CD14-positive monocyte (primary cell): ENCODE results near the gene FER1L5. TPM values are rescaled to one million over a fixed set of nuclear protein-coding genes. Genes with fewer than 3 reads are reported as not detected.

Experiments used
- DNase-seq, 3 donors: peaks; one replicate each; pipeline ENCODE4 v3.0.0-alpha.2; 2011 to 2022
- H2AFZ ChIP-seq: 2 replicates; pipeline ENCODE4 v1.6.0; 2012; ENCODE audit warnings: mild to moderate bottlenecking, low read depth, low read length, inconsistent platforms; ENCODE audit not compliant: insufficient read depth, poor library complexity, severe bottlenecking
- H3K27ac ChIP-seq, 2 donors: 1 replicate in 1 of 2; 2 replicates in 1 of 2; pipeline ENCODE4 v1.5.1; 2012 to 2013; ENCODE audit warnings: low read length in 2 of 2, control low read depth in 1 of 2, inconsistent platforms in 1 of 2, low read depth in 1 of 2, mild to moderate bottlenecking in 1 of 2
- H3K27me3 ChIP-seq, 2 donors: one replicate each; pipeline versions ENCODE4 v1.6.0 to v1.6.1; 2011 to 2013; ENCODE audit warnings: low read length in 2 of 2; ENCODE audit not compliant: control insufficient read depth in 2 of 2, insufficient read depth in 2 of 2
- H3K36me3 ChIP-seq, 2 donors: replicated peaks in 1 of 2; 1 replicate in 1 of 2; 2 replicates in 1 of 2; pipeline versions ENCODE4 v1.5.1 to v1.6.1; 2012 to 2013; ENCODE audit warnings: low read length in 2 of 2, control low read depth in 1 of 2, inconsistent platforms in 1 of 2, mild to moderate bottlenecking in 1 of 2; ENCODE audit not compliant: insufficient read depth in 2 of 2, control insufficient read depth in 1 of 2
- H3K4me1 ChIP-seq, 2 donors: 1 replicate in 1 of 2; 2 replicates in 1 of 2; pipeline versions ENCODE4 v1.5.1 to v1.6.1; 2012 to 2013; ENCODE audit warnings: low read length in 2 of 2, control low read depth in 1 of 2, inconsistent platforms in 1 of 2, mild to moderate bottlenecking in 1 of 2, moderate library complexity in 1 of 2; ENCODE audit not compliant: insufficient read depth in 2 of 2, control insufficient read depth in 1 of 2
- H3K4me2 ChIP-seq: replicated peaks from 2 replicates; pipeline ENCODE3; 2012; ENCODE audit warnings: low read length, moderate library complexity, mild to moderate bottlenecking; ENCODE audit not compliant: poor library complexity, severe bottlenecking; ENCODE audit errors: extremely low read depth
- H3K4me3 ChIP-seq, 3 experiments: fragments of 200-600 bp in 1 of 3; sonication (generic) in 1 of 3; replicated peaks in 1 of 3; 1 replicate in 2 of 3; 2 replicates in 1 of 3; pipeline ENCODE4 v1.5.1; 2011 to 2013; ENCODE audit warnings: low read length in 3 of 3, mild to moderate bottlenecking in 3 of 3, control low read depth in 2 of 3, low read depth in 2 of 3, inconsistent platforms in 1 of 3, moderate library complexity in 1 of 3
- H3K79me2 ChIP-seq: 2 replicates; pipeline ENCODE4 v1.6.0; 2012; ENCODE audit warnings: mild to moderate bottlenecking, control low read depth, inconsistent platforms, low read length, moderate library complexity; ENCODE audit not compliant: insufficient read depth
- H3K9ac ChIP-seq: 2 replicates; pipeline ENCODE4 v1.6.0; 2017; ENCODE audit warnings: low read length, mild to moderate bottlenecking; ENCODE audit not compliant: insufficient read depth, poor library complexity, severe bottlenecking
- H3K9me3 ChIP-seq, 2 donors: replicated peaks in 1 of 2; 1 replicate in 1 of 2; 2 replicates in 1 of 2; pipeline versions ENCODE4 v1.5.1 to v1.6.1; 2012 to 2013; ENCODE audit warnings: low read length in 2 of 2, control low read depth in 1 of 2; ENCODE audit not compliant: control insufficient read depth in 1 of 2, insufficient read depth in 1 of 2
- H4K20me1 ChIP-seq: 2 replicates; pipeline ENCODE4 v1.6.0; 2012; ENCODE audit warnings: mild to moderate bottlenecking, low read length, control low read depth, moderate library complexity; ENCODE audit not compliant: insufficient read depth
- H3K27ac Mint-ChIP-seq, 7 donors: one replicate each; pipeline ENCODE4 v1.8.0; 2020; ENCODE audit warnings: mild to moderate bottlenecking in 7 of 7, mixed read lengths in 7 of 7, moderate library complexity in 6 of 7, inconsistent platforms in 2 of 7
- H3K27me3 Mint-ChIP-seq, 3 donors: one replicate each; pipeline ENCODE4 v1.8.0; 2021 to 2022; ENCODE audit warnings: low read depth in 3 of 3, mild to moderate bottlenecking in 3 of 3, mixed read lengths in 3 of 3, moderate library complexity in 3 of 3, inconsistent platforms in 1 of 3
- H3K36me3 Mint-ChIP-seq, 2 donors: one replicate each; pipeline ENCODE4 v1.8.0; 2020; ENCODE audit warnings: mixed read lengths in 2 of 2, inconsistent platforms in 1 of 2, mild to moderate bottlenecking in 1 of 2
- H3K4me1 Mint-ChIP-seq: one replicate; pipeline ENCODE4 v1.8.0; 2020; ENCODE audit warnings: mild to moderate bottlenecking, mixed read lengths
- H3K4me3 Mint-ChIP-seq, 2 donors: one replicate each; pipeline ENCODE4 v1.8.0; 2020; ENCODE audit warnings: mild to moderate bottlenecking in 2 of 2, mixed read lengths in 2 of 2, moderate library complexity in 1 of 2
- H3K9me3 Mint-ChIP-seq, 7 donors: one replicate each; pipeline ENCODE4 v1.8.0; 2020 to 2022; ENCODE audit warnings: mixed read lengths in 7 of 7, mild to moderate bottlenecking in 6 of 7, moderate library complexity in 6 of 7, inconsistent platforms in 2 of 7
- WGBS: methylation state at CpG from one replicate; pipeline ENCODE4 v1.1.5; 2013; ENCODE audit warnings: missing lambda C conversion rate; ENCODE audit not compliant: insufficient coverage; 5-methylcytosine and 5-hydroxymethylcytosine counted together
- intact Hi-C, 2 donors: fragments of 100-400 bp; cut with micrococcal nuclease; formaldehyde crosslinking; loops; one replicate each; pipeline versions ENCODE4 v1.15.0 to v1.15.1; 2023
- polyA plus RNA-seq, 3 donors: library from polyadenylated mRNA; depleted of rRNA in 1 of 3; unstranded in 2 of 3; stranded (reverse) in 1 of 3; fragments of 300-500 nt in 2 of 3; fragments of >200 nt in 1 of 3; fragmentation: Illumina TruSeq in 2 of 3; gene quantifications; 1 replicate in 2 of 3; 2 replicates in 1 of 3; pipeline ENCODE4 v1.2.3, GENCODE V29; 2012 to 2021
- TF ChIP-seq, protein P1 (sequence below): fragments of 200-600 bp; IDR thresholded peaks from one replicate; pipeline ENCODE4 v1.8.0; 2022; ENCODE audit warnings: antibody characterized with exemption, mild to moderate bottlenecking

FER1L5 gene
- polyA plus RNA-seq, 3 donors = not detected

- no peaks in the 10 kb centered on the region for H4K20me1 ChIP-seq
- H3K27ac ChIP-seq = no peak overlapping the region
- no peaks in the 10 kb centered on the region for H3K9me3 ChIP-seq
- Mint-ChIP-seq H3K27ac (peak overlapping the region in 1 of 7 donors; percentile 1), H3K9me3 (peaks cover 0 to 1% (median 0%) of the 10 kb centered on the region in 7 donors), H3K36me3 (no peaks in the 10 kb centered on the region), H3K4me3 (no peak overlapping the region), H3K4me1 (no peaks in the 10 kb centered on the region), H3K27me3 (peaks cover 0 to 2% (median 1%) of the 10 kb centered on the region in 3 donors)
- no peak overlapping the region for H3K4me3 ChIP-seq
- TF ChIP-seq, protein P1, sequence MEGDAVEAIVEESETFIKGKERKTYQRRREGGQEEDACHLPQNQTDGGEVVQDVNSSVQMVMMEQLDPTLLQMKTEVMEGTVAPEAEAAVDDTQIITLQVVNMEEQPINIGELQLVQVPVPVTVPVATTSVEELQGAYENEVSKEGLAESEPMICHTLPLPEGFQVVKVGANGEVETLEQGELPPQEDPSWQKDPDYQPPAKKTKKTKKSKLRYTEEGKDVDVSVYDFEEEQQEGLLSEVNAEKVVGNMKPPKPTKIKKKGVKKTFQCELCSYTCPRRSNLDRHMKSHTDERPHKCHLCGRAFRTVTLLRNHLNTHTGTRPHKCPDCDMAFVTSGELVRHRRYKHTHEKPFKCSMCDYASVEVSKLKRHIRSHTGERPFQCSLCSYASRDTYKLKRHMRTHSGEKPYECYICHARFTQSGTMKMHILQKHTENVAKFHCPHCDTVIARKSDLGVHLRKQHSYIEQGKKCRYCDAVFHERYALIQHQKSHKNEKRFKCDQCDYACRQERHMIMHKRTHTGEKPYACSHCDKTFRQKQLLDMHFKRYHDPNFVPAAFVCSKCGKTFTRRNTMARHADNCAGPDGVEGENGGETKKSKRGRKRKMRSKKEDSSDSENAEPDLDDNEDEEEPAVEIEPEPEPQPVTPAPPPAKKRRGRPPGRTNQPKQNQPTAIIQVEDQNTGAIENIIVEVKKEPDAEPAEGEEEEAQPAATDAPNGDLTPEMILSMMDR = no peak
- H3K36me3 ChIP-seq = no peaks in the 10 kb centered on the region
- H3K4me1 ChIP-seq = no peaks in the 10 kb centered on the region
- H3K9ac ChIP-seq = no peak overlapping the region
- H3K4me2 ChIP-seq = no peak overlapping the region
- no peaks in the 10 kb centered on the region for H3K27me3 ChIP-seq
- intact Hi-C loops = no loop called here
- 62% methylated on average over 11 of the region's 14 CpGs for WGBS
- H2AFZ ChIP-seq = no peak overlapping the region
- H3K79me2 ChIP-seq = no peaks in the 10 kb centered on the region
- DNase-seq = no peak
Measured at GRCh38 chr2:96693286-96694200, 51.0 kb downstream of the FER1L5 start.

GRCh38 chr2:96694279-96694678 is 51.7 kb downstream of the FER1L5 start:
- no peaks in the 10 kb centered on the region for H3K79me2 ChIP-seq
- H3K4me1 ChIP-seq = no peaks in the 10 kb centered on the region
- TF ChIP-seq, protein P1 = no peak
- intact Hi-C loops = no loop called here
- no peaks in the 10 kb centered on the region for H3K9me3 ChIP-seq
- H3K4me3 ChIP-seq = no peak overlapping the region
- Mint-ChIP-seq H3K4me1 (no peaks in the 10 kb centered on the region), H3K27ac (no peak overlapping the region), H3K27me3 (peaks cover 0 to 2% (median 1%) of the 10 kb centered on the region in 3 donors), H3K9me3 (peaks cover 0 to 1% (median 0%) of the 10 kb centered on the region in 7 donors), H3K36me3 (no peaks in the 10 kb centered on the region), H3K4me3 (no peak overlapping the region)
- no peak for DNase-seq
- whole genome bisulfite sequencing = 100% methylated on average over 1 of the region's 8 CpGs
- H3K36me3 ChIP-seq = no peaks in the 10 kb centered on the region
- H3K27me3 ChIP-seq = no peaks in the 10 kb centered on the region
- H4K20me1 ChIP-seq = no peaks in the 10 kb centered on the region
- no peak overlapping the region for H3K27ac ChIP-seq
- H2AFZ ChIP-seq = no peak overlapping the region
- no peak overlapping the region for H3K4me2 ChIP-seq
- no peak overlapping the region for H3K9ac ChIP-seq
